ENCODE measurements around the gene CNPY4.

The CNPY4 gene

GRCh38 chr7:100085515-100085914, 33.9 kb upstream of the CNPY4 start:
- CTCF ChIA-PET = interaction anchor here (1.0 to 2.3 kb wide), 2 partner anchors 15 to 45 kb away, joined by 3 to 6 read pairs; no protein-coding TSS in a partner anchor
- no peak for DNase-seq (ENCODE audit: extremely low spot score)
- no peak for TF ChIP-seq CTCF (IDR thresholded peaks at IDR 0.05; ENCODE audit: control extremely low read depth, extremely low read depth, low read depth, missing control alignments)
- POLR2A ChIA-PET = no interaction called here

DNA sequence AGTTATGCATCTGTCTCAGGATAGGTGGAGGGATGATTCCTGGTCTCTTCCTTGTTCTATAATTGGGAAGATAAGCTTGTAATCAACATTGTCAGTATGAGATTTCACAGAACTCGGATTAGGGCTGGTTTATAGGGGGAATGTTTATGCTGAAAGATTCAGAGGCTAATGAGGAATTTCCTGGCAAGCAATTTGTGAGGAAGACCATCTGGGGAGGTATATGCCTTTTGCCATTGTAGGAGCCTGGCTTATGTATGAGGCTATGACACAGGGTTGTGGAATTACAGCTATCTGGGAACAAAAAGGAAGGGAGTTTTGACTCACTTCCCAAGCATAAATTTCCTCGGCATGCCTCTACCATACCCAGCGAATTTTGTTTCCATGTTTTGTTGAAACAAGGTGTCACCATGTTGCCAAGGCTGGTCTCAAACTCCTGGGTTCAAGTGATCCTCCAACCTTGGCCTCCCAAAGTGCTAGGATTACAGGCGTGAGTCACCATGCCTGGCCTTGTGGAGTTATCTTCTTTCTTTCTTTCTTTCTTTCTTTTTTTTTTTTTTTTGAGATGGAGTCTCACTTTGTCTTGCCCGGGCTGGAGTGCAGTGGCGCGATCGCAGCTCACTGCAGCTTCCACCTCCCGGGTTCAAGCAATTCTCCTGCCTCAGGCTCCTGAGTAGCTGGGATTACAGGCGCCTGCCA, 32.2 kb upstream of the CNPY4 start:
- no peak for TF ChIP-seq CTCF (IDR thresholded peaks at IDR 0.05; ENCODE audit: control extremely low read depth, extremely low read depth, low read depth, missing control alignments)
- no peak for DNase-seq (ENCODE audit: extremely low spot score)
- ChIA-PET POLR2A (no interaction called here), CTCF (interaction anchor here (1.3 to 2.2 kb wide), 2 partner anchors 14 to 46 kb away, joined by 4 to 6 read pairs; partner anchors contain the start of genes AP4M1 and MCM7)

DNA sequence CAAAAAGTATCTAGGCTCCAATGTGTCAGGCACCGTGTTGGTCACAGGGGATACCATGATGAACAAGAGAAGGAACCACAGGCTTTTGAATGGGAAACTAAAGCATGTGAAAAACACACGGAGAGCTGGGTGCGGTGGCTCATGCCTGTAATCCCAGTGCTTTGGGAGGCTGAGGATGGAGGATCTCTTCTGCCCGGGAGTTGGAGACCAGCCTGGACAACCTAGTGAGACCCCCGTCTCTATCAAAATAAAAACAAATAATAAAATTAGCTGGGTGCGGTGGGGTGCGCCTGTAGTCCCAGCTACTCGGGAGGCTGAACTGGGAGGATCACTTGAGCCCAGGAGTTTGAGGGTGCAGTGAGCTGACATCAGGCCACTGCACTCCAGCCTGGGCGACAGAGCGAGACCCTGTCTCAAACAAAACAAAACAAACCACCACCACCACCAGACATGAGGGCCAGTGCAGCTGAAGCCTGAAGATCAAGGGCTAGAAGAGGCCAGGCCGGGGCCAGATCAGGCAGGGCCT, 31.3 kb upstream of the CNPY4 start:
- no peak for TF ChIP-seq CTCF (IDR thresholded peaks at IDR 0.05; ENCODE audit: control extremely low read depth, extremely low read depth, low read depth, missing control alignments)
- POLR2A ChIA-PET = no interaction called here
- no peak for DNase-seq (ENCODE audit: extremely low spot score)
- CTCF ChIA-PET = interaction anchor here (0.8 to 2.2 kb wide), 4 partner anchors 9 to 109 kb away, joined by 3 to 6 read pairs (median 4); partner anchors contain the start of genes AP4M1 and MCM7

GRCh38 chr7:100088621-100089457, 30.6 kb upstream of the CNPY4 start, which contains the start of gene COPS6:
Gene COPS6 (plus strand): TSS chr7:100088969. CDS start chr7:100088991, 22 bp downstream.
- POLR2A ChIA-PET = no interaction called here
- TF ChIP-seq CTCF (IDR thresholded peaks at IDR 0.05; ENCODE audit: control extremely low read depth, extremely low read depth, low read depth, missing control alignments) = no peak
- CTCF ChIA-PET = interaction anchor here (0.8 to 2.2 kb wide), 4 partner anchors 9 to 109 kb away, joined by 3 to 6 read pairs (median 4); partner anchors contain the start of genes AP4M1 and MCM7

GRCh38 chr7:100089458-100090196, 29.8 kb upstream of the CNPY4 start:
- ChIA-PET CTCF (interaction anchor here (0.8 to 1.2 kb wide), 2 partner anchors 110 to 128 kb away, joined by 3 read pairs; no protein-coding TSS in a partner anchor), POLR2A (interaction anchor here (1.3 kb wide), 1 partner anchor 12 kb away, joined by 3 read pairs; the partner anchor contains the start of gene AP4M1)
- TF ChIP-seq CTCF (IDR thresholded peaks at IDR 0.05; ENCODE audit: control extremely low read depth, extremely low read depth, low read depth, missing control alignments) = no peak
- DNase-seq (ENCODE audit: extremely low spot score) = no peak

More at GRCh38 chr7:100088621-100089457, 30.6 kb upstream of the CNPY4 start, which contains the start of gene COPS6:
- peak; percentile 89 for DNase-seq (ENCODE audit: extremely low spot score)
